Progenitor cell of endocrine pancreas (in vitro differentiated cells): ENCODE results near the gene CLDN7. TPM values are rescaled to one million over a fixed set of nuclear protein-coding genes. Genes with fewer than 3 reads are reported as not detected.

ENCODE experiments used
- DNase-seq: peaks from one replicate; pipeline ENCODE4 v3.0.0; 2021; ENCODE audit warnings: low spot score; ENCODE audit not compliant: unreplicated experiment
- H3K27ac Mint-ChIP-seq: 2 replicates; pipeline ENCODE4 v1.8.0; 2021; ENCODE audit warnings: mild to moderate bottlenecking, moderate library complexity, mixed read lengths
- H3K27me3 Mint-ChIP-seq: 2 replicates; pipeline ENCODE4 v1.8.0; 2021; ENCODE audit warnings: mixed read lengths
- H3K36me3 Mint-ChIP-seq: 2 replicates; pipeline ENCODE4 v1.8.0; 2022; ENCODE audit warnings: mixed read lengths; ENCODE audit not compliant: insufficient read depth
- H3K4me1 Mint-ChIP-seq: 2 replicates; pipeline ENCODE4 v1.8.0; 2021; ENCODE audit warnings: low read depth, mixed read lengths
- H3K4me3 Mint-ChIP-seq: 2 replicates; pipeline ENCODE4 v1.8.0; 2021; ENCODE audit warnings: low read depth, mild to moderate bottlenecking, moderate library complexity, mixed read lengths
- H3K9me3 Mint-ChIP-seq: 2 replicates; pipeline ENCODE4 v1.8.0; 2021; ENCODE audit warnings: low read depth, mixed read lengths
- CTCF ChIP-seq: fragments of 200-600 bp; sonication (generic); IDR thresholded peaks from one replicate; pipeline ENCODE4 v1.5.0; 2021; ENCODE audit warnings: antibody characterized with exemption, mild to moderate bottlenecking; ENCODE audit not compliant: unreplicated experiment
- long read RNA-seq: library from polyadenylated mRNA; unstranded; transcript quantifications from one replicate; pipeline ENCODE4 v2.0.0, GENCODE V29; 2020
- total RNA-seq: library from RNA; stranded (reverse); gene quantifications from 2 replicates; pipeline ENCODE4 v1.2.1, GENCODE V29; 2021

The CLDN7 gene
- 137 and 147 TPM in 2 replicates for total RNA-seq
- long read RNA-seq, transcript CLDN7-202 (5 exons, 1,228 nt) = minor isoform, 16 of 190 reads
- long read RNA-seq, transcript CLDN7-201 (4 exons, 1,542 nt) = major isoform, 160 of 190 reads
- long read RNA-seq, partial matches to known transcripts = 4 of 190 reads
- long read RNA-seq, other reads (novel, unspliced or antisense) = 9 of 190 reads

GRCh38 chr17:7262192-7262934 lies at the start of gene CLDN7:
TSS of gene CLDN7 (minus strand) at chr17:7262478. CDS start at chr17:7262043, 435 bp downstream.
- peak within 1 kb of the TSS; percentile 99 for H3K27ac Mint-ChIP-seq
- no peaks in the 10 kb centered on the region for H3K9me3 Mint-ChIP-seq
- peak within 1 kb of the TSS; percentile 99 for H3K4me3 Mint-ChIP-seq
- no peaks in the 10 kb centered on the region for H3K27me3 Mint-ChIP-seq
- peak; percentile 49 for TF ChIP-seq CTCF
- H3K36me3 Mint-ChIP-seq = peaks cover 4% of the 10 kb centered on the region
- H3K4me1 Mint-ChIP-seq = peaks cover 36% of the 10 kb centered on the region
- peak; percentile 86 for DNase-seq

- H3K4me3 Mint-ChIP-seq = no peak overlapping the region
- no peaks in the 10 kb centered on the region for H3K9me3 Mint-ChIP-seq
- H3K36me3 Mint-ChIP-seq = peaks cover 24% of the 10 kb centered on the region
- no peak for DNase-seq
- H3K4me1 Mint-ChIP-seq = peaks cover 25% of the 10 kb centered on the region
- no peak for TF ChIP-seq CTCF
- no peaks in the 10 kb centered on the region for H3K27me3 Mint-ChIP-seq
- no peak overlapping the region for H3K27ac Mint-ChIP-seq
These were observed 48.9 kb upstream of the CLDN7 start for GRCh38 chr17:7311110-7311705.

- no peak for TF ChIP-seq CTCF
- H3K4me1 Mint-ChIP-seq = peaks cover 24% of the 10 kb centered on the region
- H3K4me3 Mint-ChIP-seq = peak overlapping the region; percentile 93
- no peaks in the 10 kb centered on the region for H3K27me3 Mint-ChIP-seq
- H3K9me3 Mint-ChIP-seq = no peaks in the 10 kb centered on the region
- no peak for DNase-seq
- peak overlapping the region; percentile 92 for H3K27ac Mint-ChIP-seq
- H3K36me3 Mint-ChIP-seq = peaks cover 24% of the 10 kb centered on the region
These were observed 47.4 kb upstream of the CLDN7 start for GRCh38 chr17:7309628-7310027.

GRCh38 chr17:7308625-7309433 lies 46.6 kb upstream of the CLDN7 start:
- TF ChIP-seq CTCF = no peak
- H3K4me3 Mint-ChIP-seq = peak overlapping the region; percentile 93
- peaks cover 19% of the 10 kb centered on the region for H3K4me1 Mint-ChIP-seq
- DNase-seq = no peak
- peak overlapping the region; percentile 97 for H3K27ac Mint-ChIP-seq
- H3K9me3 Mint-ChIP-seq = no peaks in the 10 kb centered on the region
- H3K36me3 Mint-ChIP-seq = peaks cover 24% of the 10 kb centered on the region
- no peaks in the 10 kb centered on the region for H3K27me3 Mint-ChIP-seq
